ENCODE data around the gene HAUS7.

GRCh38 chrX:153410373-153410772 lies 60.0 kb downstream of the HAUS7 start:
- no peak for TF ChIP-seq POLR2A (IDR thresholded peaks at IDR 0.05)
- TF ChIP-seq, protein P1, sequence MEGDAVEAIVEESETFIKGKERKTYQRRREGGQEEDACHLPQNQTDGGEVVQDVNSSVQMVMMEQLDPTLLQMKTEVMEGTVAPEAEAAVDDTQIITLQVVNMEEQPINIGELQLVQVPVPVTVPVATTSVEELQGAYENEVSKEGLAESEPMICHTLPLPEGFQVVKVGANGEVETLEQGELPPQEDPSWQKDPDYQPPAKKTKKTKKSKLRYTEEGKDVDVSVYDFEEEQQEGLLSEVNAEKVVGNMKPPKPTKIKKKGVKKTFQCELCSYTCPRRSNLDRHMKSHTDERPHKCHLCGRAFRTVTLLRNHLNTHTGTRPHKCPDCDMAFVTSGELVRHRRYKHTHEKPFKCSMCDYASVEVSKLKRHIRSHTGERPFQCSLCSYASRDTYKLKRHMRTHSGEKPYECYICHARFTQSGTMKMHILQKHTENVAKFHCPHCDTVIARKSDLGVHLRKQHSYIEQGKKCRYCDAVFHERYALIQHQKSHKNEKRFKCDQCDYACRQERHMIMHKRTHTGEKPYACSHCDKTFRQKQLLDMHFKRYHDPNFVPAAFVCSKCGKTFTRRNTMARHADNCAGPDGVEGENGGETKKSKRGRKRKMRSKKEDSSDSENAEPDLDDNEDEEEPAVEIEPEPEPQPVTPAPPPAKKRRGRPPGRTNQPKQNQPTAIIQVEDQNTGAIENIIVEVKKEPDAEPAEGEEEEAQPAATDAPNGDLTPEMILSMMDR (IDR thresholded peaks at IDR 0.05): no peak

All from Peyer's patch (tissue), 4 donors.